ENCODE data around the gene STK38.

STK38 gene

GRCh38 chr6:36547646-36548400 is 544 bp upstream of the STK38 start:
- peaks cover 0 to 38% (median 33%) of the 10 kb centered on the region in 5 donors for H3K4me1 ChIP-seq (ENCODE audit: control insufficient read depth in 5 of 5, insufficient read depth in 5 of 5, low read length in 5 of 5)
- H3K27me3 ChIP-seq (ENCODE audit: control insufficient read depth in 5 of 5, insufficient read depth in 4 of 5, low read length in 5 of 5): no peaks in the 10 kb centered on the region
- no peak overlapping the region for H3K9ac ChIP-seq (ENCODE audit: low read length in 5 of 5)
- no peaks in the 10 kb centered on the region for H3K36me3 ChIP-seq (ENCODE audit: control insufficient read depth in 5 of 5, insufficient read depth in 5 of 5, low read length in 5 of 5)
- H3K4me3 ChIP-seq (ENCODE audit: low read depth in 1 of 5, low read length in 5 of 5): peak overlapping the region; percentile 35 to 98 (median 86)
- peak overlapping the region; percentile 83 for H3K27ac ChIP-seq (ENCODE audit: low read depth, low read length)
- H3K9me3 ChIP-seq (ENCODE audit: control insufficient read depth in 5 of 5, low read length in 5 of 5): no peaks in the 10 kb centered on the region

DNA sequence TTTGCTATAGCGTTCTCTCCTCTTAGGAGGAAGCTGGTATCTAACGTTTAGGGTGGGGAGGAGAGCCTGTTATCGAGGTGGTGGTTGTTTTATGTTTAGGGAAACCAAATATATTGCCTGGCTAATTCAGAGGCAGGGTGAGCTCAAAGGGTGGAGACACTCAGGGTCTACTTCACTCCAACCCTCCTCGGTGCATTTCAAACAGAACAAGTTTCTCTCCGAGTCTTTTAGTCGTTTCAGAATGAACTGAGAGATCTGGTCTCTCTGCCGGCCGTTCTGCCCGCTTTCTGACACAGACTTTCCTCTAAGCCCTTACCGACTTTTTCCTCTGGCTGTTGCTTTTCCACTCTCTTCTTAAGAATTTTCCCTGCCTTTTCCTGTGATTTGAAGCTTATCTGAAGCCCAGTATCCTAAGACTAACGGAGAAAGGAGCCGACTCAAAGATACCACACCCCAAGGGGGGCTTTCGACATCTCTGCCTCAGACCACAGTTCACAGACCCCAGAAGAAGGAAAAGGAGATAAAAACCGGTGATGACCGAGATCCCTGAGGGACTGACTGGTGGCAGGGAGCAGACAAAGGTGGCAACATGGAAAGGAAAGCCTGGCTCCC is 865 bp downstream of the STK38 start:
- Histone ChIP-seq H3K9ac (ENCODE audit: low read length in 5 of 5) (peak overlapping the region; percentile 30 to 100 (median 99)), H3K27ac (ENCODE audit: low read depth, low read length) (peak overlapping the region; percentile 83), H3K4me3 (ENCODE audit: low read depth in 1 of 5, low read length in 5 of 5) (peak overlapping the region; percentile 86 to 98 (median 96)), H3K4me1 (ENCODE audit: control insufficient read depth in 5 of 5, insufficient read depth in 5 of 5, low read length in 5 of 5) (peaks cover 0 to 42% (median 35%) of the 10 kb centered on the region in 5 donors), H3K27me3 (ENCODE audit: control insufficient read depth in 5 of 5, insufficient read depth in 4 of 5, low read length in 5 of 5) (no peaks in the 10 kb centered on the region), H3K36me3 (ENCODE audit: control insufficient read depth in 5 of 5, insufficient read depth in 5 of 5, low read length in 5 of 5) (peaks cover 0 to 2% (median 0%) of the 10 kb centered on the region in 5 donors), H3K9me3 (ENCODE audit: control insufficient read depth in 5 of 5, low read length in 5 of 5) (no peaks in the 10 kb centered on the region)

DNA sequence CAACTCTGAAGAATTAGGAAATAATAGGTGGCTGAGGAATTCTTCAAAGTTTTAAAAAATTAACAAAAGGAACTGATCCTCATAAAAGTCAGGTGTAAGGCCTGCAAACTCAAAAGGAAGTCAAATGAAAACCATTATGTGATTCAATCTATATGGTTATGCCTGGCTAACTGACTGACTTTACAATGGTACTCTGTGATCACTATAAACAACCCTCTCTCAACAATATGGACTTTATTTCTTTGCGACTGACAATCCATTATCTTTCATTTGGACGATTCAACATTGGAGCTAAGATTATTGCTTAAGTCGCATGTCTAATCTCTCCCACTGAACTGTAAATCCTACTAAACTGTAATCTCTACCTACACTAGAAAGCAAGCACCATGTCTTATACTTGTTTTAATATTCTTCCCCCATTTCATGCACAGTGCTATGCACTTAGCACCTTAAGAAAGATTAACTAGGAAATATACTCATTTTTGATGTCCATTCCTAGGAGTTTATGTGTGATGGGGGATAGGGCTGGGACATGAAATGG is 1.4 kb downstream of the STK38 start:
- peaks cover 0 to 4% (median 0%) of the 10 kb centered on the region in 5 donors for H3K36me3 ChIP-seq (ENCODE audit: control insufficient read depth in 5 of 5, insufficient read depth in 5 of 5, low read length in 5 of 5)
- peaks cover 0 to 45% (median 36%) of the 10 kb centered on the region in 5 donors for H3K4me1 ChIP-seq (ENCODE audit: control insufficient read depth in 5 of 5, insufficient read depth in 5 of 5, low read length in 5 of 5)
- H3K4me3 ChIP-seq (ENCODE audit: low read depth in 1 of 5, low read length in 5 of 5): peak overlapping the region; percentile 86 to 98 (median 96)
- H3K9ac ChIP-seq (ENCODE audit: low read length in 5 of 5): peak overlapping the region; percentile 30 to 100 (median 99)
- no peaks in the 10 kb centered on the region for H3K27me3 ChIP-seq (ENCODE audit: control insufficient read depth in 5 of 5, insufficient read depth in 4 of 5, low read length in 5 of 5)
- H3K9me3 ChIP-seq (ENCODE audit: control insufficient read depth in 5 of 5, low read length in 5 of 5): no peaks in the 10 kb centered on the region
- H3K27ac ChIP-seq (ENCODE audit: low read depth, low read length): peak overlapping the region; percentile 83

DNA sequence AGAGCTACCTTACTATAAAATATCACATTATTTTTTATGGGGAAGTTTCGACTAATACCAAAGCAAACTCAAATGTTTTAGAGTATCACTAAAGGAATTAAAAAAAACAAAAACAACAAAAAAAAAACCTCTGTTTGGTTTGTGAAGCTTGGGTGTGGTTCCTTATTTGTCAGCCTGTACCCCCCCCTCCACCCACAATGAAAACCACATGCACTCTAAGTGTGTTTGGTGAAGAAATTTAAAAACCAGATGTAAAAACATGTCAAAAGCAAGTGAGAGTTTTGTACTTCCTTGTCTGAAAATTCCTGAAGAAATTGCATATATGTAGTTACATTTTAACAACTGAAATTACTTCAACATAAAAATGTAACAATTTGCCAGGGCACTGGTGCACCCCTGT is 3.1 kb downstream of the STK38 start:
- no peaks in the 10 kb centered on the region for H3K27me3 ChIP-seq (ENCODE audit: control insufficient read depth in 5 of 5, insufficient read depth in 4 of 5, low read length in 5 of 5)
- H3K36me3 ChIP-seq (ENCODE audit: control insufficient read depth in 5 of 5, insufficient read depth in 5 of 5, low read length in 5 of 5): peaks cover 6 to 12% (median 8%) of the 10 kb centered on the region in 5 donors
- peak overlapping the region; percentile 83 for H3K27ac ChIP-seq (ENCODE audit: low read depth, low read length)
- H3K4me3 ChIP-seq (ENCODE audit: low read depth in 1 of 5, low read length in 5 of 5): peak overlapping the region; percentile 1 to 48 (median 41)
- H3K4me1 ChIP-seq (ENCODE audit: control insufficient read depth in 5 of 5, insufficient read depth in 5 of 5, low read length in 5 of 5): peaks cover 0 to 45% (median 36%) of the 10 kb centered on the region in 5 donors
- H3K9me3 ChIP-seq (ENCODE audit: control insufficient read depth in 5 of 5, low read length in 5 of 5): no peaks in the 10 kb centered on the region
- peak overlapping the region in 2 of 5 donors; percentile 5 to 35 for H3K9ac ChIP-seq (ENCODE audit: low read length in 5 of 5)

DNA sequence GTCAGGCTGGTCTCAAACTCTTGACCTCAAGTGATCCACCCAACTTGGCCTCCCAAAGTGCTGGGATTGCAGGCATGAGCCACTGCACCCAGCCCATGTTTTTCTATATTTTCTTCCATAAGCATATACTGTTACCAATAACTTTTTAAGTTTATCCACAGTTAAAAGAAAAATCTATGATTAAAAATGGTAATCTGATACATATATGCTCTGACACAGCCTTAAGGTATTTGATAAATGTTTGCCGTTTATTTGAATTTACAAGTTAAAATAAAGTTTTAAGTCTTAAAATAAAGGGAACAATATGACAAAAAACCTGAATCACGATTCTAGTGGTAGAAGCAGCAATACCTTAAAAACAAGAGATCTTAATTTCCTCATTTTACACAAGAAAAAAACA is 5.2 kb downstream of the STK38 start:
- Histone ChIP-seq H3K9me3 (ENCODE audit: control insufficient read depth in 5 of 5, low read length in 5 of 5) (no peaks in the 10 kb centered on the region), H3K27ac (ENCODE audit: low read depth, low read length) (no peak overlapping the region), H3K4me1 (ENCODE audit: control insufficient read depth in 5 of 5, insufficient read depth in 5 of 5, low read length in 5 of 5) (peaks cover 0 to 41% (median 32%) of the 10 kb centered on the region in 5 donors), H3K27me3 (ENCODE audit: control insufficient read depth in 5 of 5, insufficient read depth in 4 of 5, low read length in 5 of 5) (no peaks in the 10 kb centered on the region), H3K36me3 (ENCODE audit: control insufficient read depth in 5 of 5, insufficient read depth in 5 of 5, low read length in 5 of 5) (peaks cover 10 to 20% (median 16%) of the 10 kb centered on the region in 5 donors), H3K9ac (ENCODE audit: low read length in 5 of 5) (no peak overlapping the region), H3K4me3 (ENCODE audit: low read depth in 1 of 5, low read length in 5 of 5) (no peak overlapping the region)

- Histone ChIP-seq H3K36me3 (ENCODE audit: control insufficient read depth in 5 of 5, insufficient read depth in 5 of 5, low read length in 5 of 5) (peaks cover 12 to 25% (median 16%) of the 10 kb centered on the region in 5 donors), H3K27ac (ENCODE audit: low read depth, low read length) (no peak overlapping the region), H3K9me3 (ENCODE audit: control insufficient read depth in 5 of 5, low read length in 5 of 5) (no peaks in the 10 kb centered on the region), H3K4me3 (ENCODE audit: low read depth in 1 of 5, low read length in 5 of 5) (no peak overlapping the region), H3K4me1 (ENCODE audit: control insufficient read depth in 5 of 5, insufficient read depth in 5 of 5, low read length in 5 of 5) (peaks cover 0 to 24% (median 19%) of the 10 kb centered on the region in 5 donors), H3K9ac (ENCODE audit: low read length in 5 of 5) (no peak overlapping the region), H3K27me3 (ENCODE audit: control insufficient read depth in 5 of 5, insufficient read depth in 4 of 5, low read length in 5 of 5) (no peaks in the 10 kb centered on the region)
Observed at GRCh38 chr6:36539814-36540568, 7.3 kb downstream of the STK38 start.

DNA sequence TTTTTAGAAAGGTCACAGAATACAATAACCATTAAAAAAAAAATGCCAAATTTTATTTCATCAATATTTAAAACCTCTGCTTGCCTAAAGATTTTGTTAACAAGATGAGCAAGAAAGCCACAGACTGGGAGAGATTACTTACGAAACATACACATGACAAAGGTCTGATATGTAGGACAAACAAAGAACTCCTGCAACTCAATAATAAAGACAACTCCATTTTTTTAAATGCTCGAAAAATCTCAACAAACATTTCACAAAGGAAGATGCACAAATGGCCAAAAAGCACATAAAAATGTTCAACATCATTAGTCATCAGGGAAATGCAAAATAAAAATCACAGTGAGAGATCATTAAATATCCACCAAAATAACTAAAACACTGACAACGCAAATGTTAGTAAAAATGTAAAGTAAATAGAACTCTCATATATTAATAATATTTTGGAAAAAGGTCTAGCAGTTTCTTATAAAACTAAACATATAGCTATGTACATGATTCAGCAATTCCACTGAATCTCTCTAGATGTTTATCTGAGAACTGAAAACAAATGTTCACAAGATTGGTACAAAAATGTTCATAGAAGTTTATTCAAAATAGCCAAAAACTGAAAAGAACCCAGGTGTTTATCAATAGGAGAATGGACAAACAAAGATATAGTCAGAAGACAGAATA is 10.3 kb downstream of the STK38 start:
- Histone ChIP-seq H3K9me3 (ENCODE audit: control insufficient read depth in 5 of 5, low read length in 5 of 5) (no peaks in the 10 kb centered on the region), H3K36me3 (ENCODE audit: control insufficient read depth in 5 of 5, insufficient read depth in 5 of 5, low read length in 5 of 5) (peaks cover 13 to 25% (median 18%) of the 10 kb centered on the region in 5 donors), H3K27ac (ENCODE audit: low read depth, low read length) (no peak overlapping the region), H3K27me3 (ENCODE audit: control insufficient read depth in 5 of 5, insufficient read depth in 4 of 5, low read length in 5 of 5) (no peaks in the 10 kb centered on the region), H3K9ac (ENCODE audit: low read length in 5 of 5) (no peak overlapping the region), H3K4me3 (ENCODE audit: low read depth in 1 of 5, low read length in 5 of 5) (no peak overlapping the region), H3K4me1 (ENCODE audit: control insufficient read depth in 5 of 5, insufficient read depth in 5 of 5, low read length in 5 of 5) (peaks cover 0 to 7% (median 0%) of the 10 kb centered on the region in 5 donors)

GRCh38 chr6:36533321-36533720 is 14.0 kb downstream of the STK38 start:
- Histone ChIP-seq H3K9ac (ENCODE audit: low read length in 5 of 5) (no peak overlapping the region), H3K36me3 (ENCODE audit: control insufficient read depth in 5 of 5, insufficient read depth in 5 of 5, low read length in 5 of 5) (peaks cover 7 to 25% (median 14%) of the 10 kb centered on the region in 5 donors), H3K27me3 (ENCODE audit: control insufficient read depth in 5 of 5, insufficient read depth in 4 of 5, low read length in 5 of 5) (no peaks in the 10 kb centered on the region), H3K27ac (ENCODE audit: low read depth, low read length) (no peak overlapping the region), H3K4me3 (ENCODE audit: low read depth in 1 of 5, low read length in 5 of 5) (no peak overlapping the region), H3K9me3 (ENCODE audit: control insufficient read depth in 5 of 5, low read length in 5 of 5) (no peaks in the 10 kb centered on the region), H3K4me1 (ENCODE audit: control insufficient read depth in 5 of 5, insufficient read depth in 5 of 5, low read length in 5 of 5) (peaks cover 0 to 6% (median 0%) of the 10 kb centered on the region in 5 donors)

GRCh38 chr6:36526066-36526465 is 21.2 kb downstream of the STK38 start:
- Histone ChIP-seq H3K4me1 (ENCODE audit: control insufficient read depth in 5 of 5, insufficient read depth in 5 of 5, low read length in 5 of 5) (peaks cover 0 to 14% (median 0%) of the 10 kb centered on the region in 5 donors), H3K4me3 (ENCODE audit: low read depth in 1 of 5, low read length in 5 of 5) (no peak overlapping the region), H3K9ac (ENCODE audit: low read length in 5 of 5) (no peak overlapping the region), H3K27me3 (ENCODE audit: control insufficient read depth in 5 of 5, insufficient read depth in 4 of 5, low read length in 5 of 5) (no peaks in the 10 kb centered on the region), H3K27ac (ENCODE audit: low read depth, low read length) (no peak overlapping the region), H3K9me3 (ENCODE audit: control insufficient read depth in 5 of 5, low read length in 5 of 5) (no peaks in the 10 kb centered on the region), H3K36me3 (ENCODE audit: control insufficient read depth in 5 of 5, insufficient read depth in 5 of 5, low read length in 5 of 5) (peaks cover 25 to 39% (median 31%) of the 10 kb centered on the region in 5 donors)
